SU-DHL-6 (cell line): Measurements from ENCODE around the gene GPHN.

ENCODE experiments used
- EZH2phosphoT487 ChIP-seq: fragments of 200-600 bp; sonication (generic), shearing (Covaris generic); conservative IDR thresholded peaks from 2 replicates; pipeline ENCODE4 v1.6.1; 2018; ENCODE audit warnings: mild to moderate bottlenecking, antibody characterized with exemption, low read length, moderate library complexity, mixed read lengths
- TF ChIP-seq, protein P1 (sequence below): fragments of 200-600 bp; sonication (generic); IDR thresholded peaks from one replicate; pipeline ENCODE4 v1.5.1; 2017; ENCODE audit warnings: antibody characterized with exemption, mild to moderate bottlenecking, low read length, moderate library complexity; ENCODE audit not compliant: insufficient read depth, poor library complexity, severe bottlenecking

DNA sequence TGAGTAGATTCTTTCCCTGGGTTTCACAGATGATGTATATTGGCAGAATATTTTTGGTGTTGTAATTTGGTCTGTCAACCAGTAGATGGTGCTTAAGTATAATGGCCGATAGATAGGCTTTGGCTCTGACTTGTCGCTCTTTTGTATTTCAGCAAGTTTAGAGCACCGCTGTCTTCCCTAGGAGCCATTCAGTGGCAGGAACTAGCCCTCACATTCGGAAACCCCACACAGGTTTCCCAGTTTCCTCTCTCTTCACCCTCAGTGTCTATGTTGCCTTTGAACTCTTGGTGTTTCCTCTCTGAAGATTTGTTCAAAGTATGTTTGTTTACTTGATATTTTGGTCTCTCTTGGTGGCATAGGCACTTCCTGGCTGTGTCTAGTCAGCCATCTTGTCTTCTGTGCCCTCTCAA, 102.2 kb downstream of the GPHN start:
- TF ChIP-seq, protein P1, sequence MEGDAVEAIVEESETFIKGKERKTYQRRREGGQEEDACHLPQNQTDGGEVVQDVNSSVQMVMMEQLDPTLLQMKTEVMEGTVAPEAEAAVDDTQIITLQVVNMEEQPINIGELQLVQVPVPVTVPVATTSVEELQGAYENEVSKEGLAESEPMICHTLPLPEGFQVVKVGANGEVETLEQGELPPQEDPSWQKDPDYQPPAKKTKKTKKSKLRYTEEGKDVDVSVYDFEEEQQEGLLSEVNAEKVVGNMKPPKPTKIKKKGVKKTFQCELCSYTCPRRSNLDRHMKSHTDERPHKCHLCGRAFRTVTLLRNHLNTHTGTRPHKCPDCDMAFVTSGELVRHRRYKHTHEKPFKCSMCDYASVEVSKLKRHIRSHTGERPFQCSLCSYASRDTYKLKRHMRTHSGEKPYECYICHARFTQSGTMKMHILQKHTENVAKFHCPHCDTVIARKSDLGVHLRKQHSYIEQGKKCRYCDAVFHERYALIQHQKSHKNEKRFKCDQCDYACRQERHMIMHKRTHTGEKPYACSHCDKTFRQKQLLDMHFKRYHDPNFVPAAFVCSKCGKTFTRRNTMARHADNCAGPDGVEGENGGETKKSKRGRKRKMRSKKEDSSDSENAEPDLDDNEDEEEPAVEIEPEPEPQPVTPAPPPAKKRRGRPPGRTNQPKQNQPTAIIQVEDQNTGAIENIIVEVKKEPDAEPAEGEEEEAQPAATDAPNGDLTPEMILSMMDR, result peak; percentile 26
- no peak for TF ChIP-seq EZH2phosphoT487
